Measurements from ENCODE around the gene PRRT2.
"Not testable (repeated sequence)": the region's sequence is repeated elsewhere in the genome, so short reads cannot be mapped to it uniquely, and the experiment has no call there.

Gene PRRT2

GRCh38 chr16:29811896-29812665 lies at the start of gene PRRT2:
Gene PRRT2 (plus strand): TSS chr16:29812193. CDS start chr16:29813055, 862 bp downstream.
- DNase-seq = no peak

- DNase-seq = no peak
Observed at GRCh38 chr16:29763326-29763725, 48.7 kb upstream of the PRRT2 start.

DNA sequence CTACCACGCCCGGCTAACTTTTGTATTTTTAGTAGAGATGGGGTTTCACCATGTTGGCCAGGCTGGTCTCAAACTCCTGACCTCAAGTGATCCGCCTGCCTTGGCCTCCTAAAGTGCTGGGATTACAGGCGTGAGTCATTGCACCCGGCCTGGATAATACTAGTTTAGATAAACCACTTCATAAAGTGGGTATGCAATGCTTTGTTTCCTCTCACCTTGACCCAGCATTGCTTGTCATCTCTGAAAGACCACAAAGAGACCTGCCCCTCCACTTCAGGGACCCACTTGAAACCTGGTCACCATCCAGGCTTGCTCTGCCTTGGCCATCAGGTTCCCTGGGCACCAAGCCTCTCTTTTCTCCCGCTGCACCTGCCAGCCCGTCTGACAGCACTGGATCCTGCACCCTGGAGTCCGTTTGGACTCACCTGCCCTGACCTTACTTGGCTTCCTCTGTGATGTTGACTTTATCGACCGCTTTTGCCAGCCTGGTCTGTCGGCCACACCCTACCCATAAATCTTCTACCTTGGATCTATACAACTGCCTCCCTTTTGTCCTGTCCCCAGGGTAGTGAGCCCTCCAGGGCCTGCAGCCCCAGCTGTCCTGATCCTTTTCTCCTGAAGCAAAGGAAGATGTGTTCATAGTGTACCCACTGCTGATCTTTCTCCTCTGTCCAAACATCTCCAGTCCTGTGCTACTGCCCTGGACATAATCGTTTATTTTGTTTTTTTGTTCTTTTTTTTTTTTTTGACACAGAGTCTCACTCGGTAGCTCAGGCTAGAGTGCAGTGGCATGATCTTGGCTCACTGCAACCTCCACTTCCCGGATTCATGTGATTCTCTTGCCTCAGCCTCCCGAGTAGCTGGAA lies 46.6 kb upstream of the PRRT2 start:
- no peak for DNase-seq

DNA sequence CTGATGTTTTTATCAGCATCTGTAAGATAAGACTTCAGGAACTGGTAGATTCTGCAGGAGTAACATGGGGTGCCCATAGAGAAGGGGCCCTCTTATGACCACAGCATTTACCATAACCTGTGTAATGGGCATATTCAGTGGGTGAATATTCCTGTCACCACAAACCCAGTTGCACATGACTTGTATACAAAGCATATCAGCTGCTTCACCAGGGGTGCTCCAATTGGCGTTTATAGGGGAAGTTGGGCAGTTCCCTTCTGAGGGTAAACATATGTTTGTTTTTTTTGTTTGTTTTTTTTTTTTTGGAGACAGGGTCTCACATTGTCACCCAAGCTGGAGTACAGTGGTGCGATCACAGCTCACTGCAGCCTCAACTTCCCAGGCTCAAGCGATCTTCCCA lies 45.4 kb upstream of the PRRT2 start:
- no peak for DNase-seq

DNA sequence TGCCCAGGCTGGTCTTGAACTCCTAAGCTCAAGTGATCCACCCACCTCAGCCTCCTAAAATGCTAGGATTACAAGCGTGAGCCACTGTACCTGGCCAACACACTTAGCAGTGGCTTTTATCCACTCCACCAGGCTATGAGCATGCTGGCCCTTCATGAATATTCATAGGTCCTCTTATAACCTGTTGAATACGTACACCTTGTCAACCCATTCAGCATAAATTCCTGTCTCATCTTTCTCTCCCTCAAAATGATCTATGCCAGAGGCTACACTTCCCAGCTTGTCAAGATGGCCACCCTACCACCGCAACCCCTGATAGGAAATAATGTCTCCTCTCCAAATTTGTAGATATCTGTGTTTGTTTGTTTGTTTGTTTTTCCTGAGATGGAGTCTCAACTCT lies 44.9 kb upstream of the PRRT2 start:
- no peak for DNase-seq

DNA sequence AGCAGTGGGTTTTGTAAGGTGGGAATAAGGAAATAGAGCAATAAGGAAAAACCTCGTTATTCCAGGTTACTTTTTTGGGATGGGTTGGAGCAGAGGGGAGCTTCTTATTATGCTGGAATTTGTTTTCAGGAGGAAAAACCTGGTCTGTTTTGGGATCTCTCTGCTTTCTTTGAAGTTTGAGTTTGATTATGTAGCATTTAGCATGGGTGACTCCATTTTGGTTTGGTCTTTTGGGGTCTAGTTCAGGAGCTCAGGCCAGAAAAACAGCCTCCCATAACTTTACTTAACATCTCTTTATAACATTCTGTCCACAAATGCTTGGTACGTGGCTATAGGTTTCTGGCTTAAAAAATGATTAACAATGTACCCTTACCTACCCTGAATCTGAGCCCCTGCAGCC lies 42.5 kb upstream of the PRRT2 start:
- no peak for DNase-seq

DNA sequence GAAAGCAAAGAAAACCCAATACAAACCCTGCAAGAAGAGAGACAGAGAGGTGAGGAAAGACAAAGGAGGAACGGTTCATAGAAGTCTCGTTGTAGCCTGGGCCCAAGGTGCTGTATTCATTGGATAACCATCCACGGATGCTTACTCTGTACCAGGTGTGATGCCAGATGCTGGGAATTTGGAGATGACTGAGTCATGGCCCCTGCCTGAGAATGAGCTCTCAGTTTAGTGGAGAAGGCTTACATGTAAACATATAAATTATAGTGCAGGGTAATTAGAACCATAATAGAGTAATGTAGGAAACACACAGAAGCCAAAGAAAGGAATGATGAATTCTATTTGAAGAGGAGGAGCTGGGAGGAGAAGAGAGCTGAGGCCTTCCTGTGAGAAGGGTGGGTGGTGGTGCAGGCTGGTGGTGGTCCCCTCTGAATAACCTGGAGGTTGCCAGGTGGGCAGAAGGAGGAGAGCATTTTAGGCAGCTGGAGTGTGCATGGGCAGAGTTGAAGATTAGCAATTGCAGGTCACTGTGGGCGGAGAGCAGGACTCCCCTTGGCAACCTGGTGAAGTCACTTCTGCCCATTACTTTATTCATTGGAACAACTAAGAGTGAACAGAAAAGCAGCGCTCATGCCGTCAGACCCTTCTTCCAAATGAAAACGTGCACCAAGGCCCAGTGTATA lies 41.6 kb upstream of the PRRT2 start:
- no peak for DNase-seq

DNA sequence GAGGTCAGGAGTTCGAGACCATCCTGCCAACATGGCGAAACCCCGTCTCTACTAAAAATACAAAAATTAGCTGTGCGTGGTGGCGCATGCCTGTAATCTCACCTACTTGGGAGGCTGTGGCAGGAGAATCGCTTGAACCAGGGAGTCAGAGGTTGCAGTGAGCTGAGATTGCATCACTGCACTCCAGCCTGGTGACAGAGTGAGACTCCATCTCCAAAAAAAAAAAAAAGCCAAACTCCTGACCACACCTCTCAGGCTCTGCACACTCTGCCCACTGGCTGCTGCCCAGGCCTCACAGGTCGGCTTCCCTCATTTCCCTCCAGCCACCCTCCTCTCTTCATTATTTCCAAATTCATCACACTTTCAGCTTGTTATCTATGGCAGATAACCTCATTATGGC lies 39.7 kb upstream of the PRRT2 start:
- DNase-seq = not testable (repeated sequence)

GRCh38 chr16:29774730-29775129 lies 37.3 kb upstream of the PRRT2 start:
- no peak for DNase-seq

DNA sequence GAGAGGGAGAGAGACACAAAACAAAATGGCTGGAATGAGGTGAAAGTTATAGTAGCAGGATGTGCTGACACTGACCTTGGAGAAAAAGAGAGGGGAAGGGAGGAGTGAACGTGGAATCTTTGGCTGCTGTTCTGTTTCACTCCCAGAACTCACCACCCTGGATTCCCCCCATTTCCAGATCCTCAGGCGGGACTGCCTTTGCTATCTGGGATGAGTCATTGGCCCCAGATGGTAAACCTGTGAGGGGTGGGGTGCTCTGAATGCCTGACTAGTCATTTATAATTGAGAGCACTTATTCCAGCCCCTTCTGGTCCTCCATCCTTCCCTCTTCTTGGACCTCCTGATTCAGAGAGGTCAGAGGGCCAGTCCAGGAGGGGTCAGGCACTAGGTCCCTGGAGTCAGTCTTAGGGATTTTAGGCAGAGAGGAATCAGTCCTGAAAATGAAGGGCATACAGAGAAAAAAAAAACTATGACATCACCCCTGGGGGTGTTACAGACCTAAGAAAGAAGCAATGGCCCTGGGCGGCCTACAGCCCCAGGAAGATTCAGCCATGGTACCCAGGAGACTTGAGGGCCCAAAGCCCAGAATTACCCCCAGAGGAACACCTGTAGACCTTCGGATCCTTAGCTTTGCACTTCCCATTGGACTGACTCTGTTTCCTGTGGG lies 36.1 kb upstream of the PRRT2 start:
- no peak for DNase-seq

DNA sequence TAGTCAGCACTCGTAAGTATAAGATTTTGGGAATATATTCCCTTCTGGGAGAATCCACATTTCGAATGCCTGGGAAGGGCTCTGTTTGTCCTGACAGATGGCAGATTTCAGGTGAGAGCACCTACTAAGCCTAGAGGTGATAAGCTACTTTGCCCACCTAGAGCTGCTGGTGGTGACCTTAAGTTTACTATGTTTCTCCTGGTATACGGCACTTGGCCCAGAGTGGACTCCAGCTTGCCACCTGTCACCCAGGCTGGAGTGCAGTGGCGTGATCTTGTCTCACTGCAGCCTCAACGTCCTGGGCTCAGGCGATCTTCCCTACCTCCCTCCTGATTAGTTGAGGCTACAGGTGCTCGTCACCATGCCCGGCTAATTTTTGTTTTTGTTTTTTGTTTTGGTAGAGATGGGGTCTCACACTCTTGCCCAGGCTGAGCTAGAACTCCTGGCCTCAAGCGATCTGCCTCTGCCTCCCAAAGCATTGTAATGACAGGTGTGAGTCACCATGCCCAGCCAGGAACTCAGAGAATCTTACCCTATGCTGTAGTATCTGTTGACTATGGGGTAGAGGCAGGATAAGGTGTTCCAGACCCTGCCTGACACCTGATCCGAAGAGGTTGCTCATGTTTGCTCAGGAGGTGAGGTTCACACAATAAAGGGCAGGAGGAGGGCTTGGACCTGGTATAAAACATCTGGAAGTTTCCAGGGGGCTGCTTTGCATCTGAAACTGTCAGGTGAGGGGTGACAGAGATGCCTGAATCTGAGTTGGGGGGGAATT lies 34.2 kb upstream of the PRRT2 start, which contains the start of gene ZG16:
TSS of gene ZG16 (plus strand) at position 681 of the 775 bp plus-strand sequence. CDS start 1,011 bp downstream, outside the sequence.
- DNase-seq = no peak

DNA sequence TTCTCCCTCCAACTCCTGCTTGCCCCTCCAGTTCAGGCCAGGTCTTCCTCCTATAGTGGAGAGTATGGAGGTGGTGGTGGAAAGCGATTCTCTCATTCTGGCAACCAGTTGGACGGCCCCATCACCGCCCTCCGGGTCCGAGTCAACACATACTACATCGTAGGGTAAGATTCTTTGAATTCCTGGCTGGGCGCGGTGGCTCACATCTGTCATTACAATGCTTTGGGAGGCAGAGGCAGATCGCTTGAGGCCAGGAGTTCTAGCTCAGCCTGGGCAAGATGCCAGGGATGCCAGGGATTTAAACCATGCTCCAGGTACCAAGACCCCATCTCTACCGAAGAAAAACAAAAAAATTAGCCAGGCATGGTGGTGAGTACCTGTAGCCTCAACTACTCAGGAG lies 32.5 kb upstream of the PRRT2 start:
- DNase-seq = no peak

GRCh38 chr16:29783094-29783953 lies 28.7 kb upstream of the PRRT2 start:
- DNase-seq = not testable (repeated sequence)

DNA sequence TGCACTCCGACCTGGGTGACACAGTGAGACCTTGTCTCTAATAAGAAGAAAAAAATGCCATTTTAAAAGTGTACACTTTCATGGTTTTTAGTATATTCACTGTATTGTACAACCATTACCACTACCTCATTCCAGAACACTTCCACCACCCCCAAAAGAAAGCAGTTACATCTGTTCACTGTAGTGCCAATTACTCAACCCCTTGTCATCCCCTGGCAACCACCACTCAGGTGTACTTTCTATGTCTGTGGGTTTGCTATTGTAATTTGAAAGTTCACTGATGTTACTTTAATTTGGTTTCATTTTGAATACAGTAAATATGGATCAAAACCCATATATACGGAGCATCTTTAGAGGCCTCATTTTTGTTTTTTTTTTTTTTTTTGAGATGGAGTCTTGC lies 27.8 kb upstream of the PRRT2 start:
- peak; percentile 51 for DNase-seq

DNA sequence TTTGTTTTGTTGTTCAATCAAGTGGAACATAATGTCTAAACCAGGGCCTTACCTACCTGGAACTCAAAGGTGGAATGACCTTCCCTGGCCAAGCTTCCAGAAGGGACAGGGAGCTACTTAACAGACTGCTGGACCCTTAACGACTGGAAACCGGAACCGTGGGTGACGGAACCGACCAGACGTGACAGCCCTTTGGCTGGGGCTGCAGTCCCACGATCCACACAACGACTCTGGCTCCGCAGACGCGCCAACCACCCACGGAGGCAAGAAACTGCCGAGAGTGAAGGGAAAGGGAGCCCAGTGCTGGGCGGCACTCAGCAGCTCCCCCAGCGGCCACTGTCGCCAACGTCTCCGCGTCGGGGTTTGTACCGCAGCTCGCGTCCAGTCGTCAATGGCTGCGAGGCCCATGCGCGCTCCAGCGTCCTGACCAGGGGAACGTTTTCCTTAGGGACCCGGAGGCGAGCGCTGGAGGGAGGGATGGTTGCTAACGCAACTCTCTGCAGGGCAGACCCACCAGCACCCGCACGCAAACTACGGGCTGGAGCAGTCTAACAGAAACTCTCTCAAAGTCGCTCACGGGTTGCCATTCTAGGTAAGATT lies 27.0 kb upstream of the PRRT2 start:
- peak; percentile 76 for DNase-seq

DNA sequence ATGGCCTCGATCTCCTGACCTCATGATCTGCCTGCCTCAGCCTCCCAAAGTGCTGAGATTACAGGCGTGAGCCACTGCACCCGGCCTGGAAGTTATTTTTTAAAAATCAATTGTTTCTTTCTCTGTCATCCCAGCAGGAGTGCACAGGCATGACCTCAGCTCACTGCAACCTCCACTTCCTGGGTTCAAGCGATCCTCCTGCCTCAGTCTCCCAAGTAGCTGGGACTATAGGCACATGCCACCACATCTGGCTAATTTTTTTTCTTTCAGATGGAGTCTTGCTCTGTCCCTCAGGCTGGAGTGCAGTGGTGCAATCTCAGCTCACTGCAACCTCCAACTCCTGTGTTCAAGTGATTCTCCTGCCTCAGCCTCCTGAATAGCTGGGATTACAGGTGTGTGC lies 24.8 kb upstream of the PRRT2 start:
- DNase-seq = not testable (repeated sequence)

DNA sequence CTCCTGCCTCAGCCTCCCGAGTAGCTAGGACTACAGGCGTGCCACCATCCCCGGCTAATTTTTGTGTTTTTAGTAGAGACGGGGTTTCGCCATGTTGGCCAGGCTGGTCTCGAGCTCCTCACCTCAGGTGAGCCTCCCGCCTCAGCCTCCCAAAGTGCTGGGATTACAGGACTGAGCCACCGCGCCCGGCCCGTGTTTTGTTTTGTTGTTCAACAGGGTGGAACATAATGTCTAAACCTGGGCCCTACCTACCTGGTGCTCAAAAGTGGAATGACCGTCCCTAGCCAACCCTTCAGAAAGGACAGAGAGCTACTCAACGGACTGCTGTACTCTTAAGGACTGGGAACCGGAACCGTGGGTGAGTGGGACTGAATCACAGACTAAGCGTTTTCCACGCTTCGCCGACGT lies 22.2 kb upstream of the PRRT2 start:
- no peak for DNase-seq

GRCh38 chr16:29790183-29790948 lies 21.6 kb upstream of the PRRT2 start, which contains the start of gene KIF22:
Gene KIF22 (plus strand): TSS chr16:29790751. CDS start chr16:29790760, 9 bp downstream.
- peak; percentile 100 for DNase-seq

All from activated CD4-positive, alpha-beta T cell treated with anti-CD3 and anti-CD28 coated beads, Interleukin-2, amount 50 U/mL, for 16 hours (primary cell).